SIG-M5 treated with dmso at 0.1 percent for 504 hours (cell line): ENCODE results near the gene BRWD1.
A peak's percentile ranks its signal among the peaks of the same experiment; 100 is the strongest.

ENCODE experiments used
- DNase-seq: peaks from one replicate; lab custom pipeline; 2025; ENCODE audit not compliant: unreplicated experiment; lab: John Stamatoyannopoulos, UW

Gene BRWD1

GRCh38 chr21:39204134-39204533, 109.3 kb downstream of the BRWD1 start:
- no peak for DNase-seq

- no peak for DNase-seq
These were observed 114.6 kb downstream of the BRWD1 start for GRCh38 chr21:39198800-39199199.

GRCh38 chr21:39197448-39198233, 115.8 kb downstream of the BRWD1 start:
- no peak for DNase-seq

GRCh38 chr21:39196838-39197237, 116.6 kb downstream of the BRWD1 start:
- no peak for DNase-seq

- no peak for DNase-seq
These were observed 117.1 kb downstream of the BRWD1 start for GRCh38 chr21:39196310-39196709.

- DNase-seq, result no peak
These were observed 120.1 kb downstream of the BRWD1 start for GRCh38 chr21:39193380-39193779.

- no peak for DNase-seq
These were observed 123.4 kb downstream of the BRWD1 start for GRCh38 chr21:39189857-39190604.

- no peak for DNase-seq
These were observed 124.8 kb downstream of the BRWD1 start for GRCh38 chr21:39188521-39189139.

GRCh38 chr21:39187141-39187540, 126.3 kb downstream of the BRWD1 start:
- DNase-seq, result no peak

GRCh38 chr21:39186676-39187075, 126.8 kb downstream of the BRWD1 start:
- DNase-seq, result no peak

GRCh38 chr21:39185157-39185556, 128.3 kb downstream of the BRWD1 start:
- no peak for DNase-seq

GRCh38 chr21:39184050-39184980, 129.1 kb downstream of the BRWD1 start:
- no peak for DNase-seq

- peak; percentile 94 for DNase-seq
These were observed 130.0 kb downstream of the BRWD1 start, which contains the start of gene PSMG1 for GRCh38 chr21:39183272-39184049. TSS of gene PSMG1 (minus strand) at chr21:39183451. CDS start at chr21:39183385, 66 bp downstream.

GRCh38 chr21:39182484-39183271, 130.8 kb downstream of the BRWD1 start:
- DNase-seq, result peak; percentile 23

- DNase-seq, result no peak
These were observed 131.4 kb downstream of the BRWD1 start for GRCh38 chr21:39182016-39182415.

- DNase-seq, result peak; percentile 17
These were observed 132.1 kb downstream of the BRWD1 start for GRCh38 chr21:39181205-39181818.

- peak; percentile 48 for DNase-seq
These were observed 132.9 kb downstream of the BRWD1 start for GRCh38 chr21:39180429-39181019.

- DNase-seq, result no peak
These were observed 135.0 kb downstream of the BRWD1 start for GRCh38 chr21:39178421-39178820.
